Renal cortex interstitium (tissue), 11 donors: Measurements from ENCODE around the gene APBB2. TPM values are rescaled to one million over a fixed set of nuclear protein-coding genes. Genes with fewer than 3 reads are reported as not detected.

Experiments used
- DNase-seq, 11 donors: peaks; one replicate each; pipeline ENCODE4 v3.0.0-alpha.2; 2013; ENCODE audit warnings: low read depth in 9 of 11, low spot score in 4 of 11; ENCODE audit errors: extremely low read depth in 1 of 11
- polyA plus RNA-seq, 3 donors: library from polyadenylated mRNA; unstranded; fragments of 120-200 nt; gene quantifications; one replicate each; pipeline ENCODE4 v1.2.1, GENCODE V29; 2013; ENCODE audit not compliant: insufficient read length in 3 of 3

The APBB2 gene
- polyA plus RNA-seq, 3 donors = 53.1 to 59.3 (median 55.8) TPM

DNA sequence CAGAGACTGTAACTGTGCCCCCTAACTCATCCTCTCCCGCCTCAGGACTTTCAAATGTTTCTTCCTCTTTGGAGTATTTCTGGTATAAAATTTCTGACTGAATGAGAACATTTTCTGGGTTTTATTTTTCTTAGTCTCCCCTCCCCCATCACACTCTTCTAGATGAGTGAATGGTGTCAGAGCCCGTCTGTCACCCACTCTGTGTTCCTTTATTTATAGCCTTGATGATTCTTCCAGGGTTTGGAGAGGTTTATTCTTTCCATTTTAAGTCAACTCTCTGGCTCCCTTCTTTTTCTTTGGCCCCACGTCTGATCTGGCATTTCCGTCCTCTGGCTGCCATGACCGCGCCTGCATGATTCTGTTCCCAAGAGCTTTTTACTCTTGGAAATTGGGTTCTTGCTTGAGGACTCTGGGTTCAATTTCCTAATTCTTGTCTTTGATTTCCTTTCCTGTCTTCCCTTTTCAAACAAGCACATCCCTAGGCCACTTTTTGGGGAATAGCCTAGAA lies 335.7 kb downstream of the APBB2 start:
- no peak for DNase-seq

DNA sequence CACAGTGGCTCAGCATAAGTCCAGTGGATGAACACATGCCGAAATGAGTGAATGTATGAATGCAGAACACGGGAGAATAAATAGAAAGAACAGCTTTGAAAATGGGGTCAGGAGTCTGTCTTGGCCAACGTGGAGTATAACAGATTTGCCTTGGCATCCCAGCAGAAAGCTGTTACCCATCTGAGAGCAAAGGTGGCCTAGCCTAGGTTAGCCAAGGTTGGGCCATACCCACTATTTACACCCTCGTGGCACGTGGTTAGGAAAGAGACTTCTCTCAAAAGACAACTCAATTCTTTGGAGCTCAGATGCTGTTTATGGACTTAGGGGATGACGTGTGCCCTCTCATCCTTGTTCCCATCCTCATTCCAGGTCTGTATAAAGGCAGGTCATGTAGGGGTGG lies 337.3 kb downstream of the APBB2 start:
- no peak for DNase-seq

DNA sequence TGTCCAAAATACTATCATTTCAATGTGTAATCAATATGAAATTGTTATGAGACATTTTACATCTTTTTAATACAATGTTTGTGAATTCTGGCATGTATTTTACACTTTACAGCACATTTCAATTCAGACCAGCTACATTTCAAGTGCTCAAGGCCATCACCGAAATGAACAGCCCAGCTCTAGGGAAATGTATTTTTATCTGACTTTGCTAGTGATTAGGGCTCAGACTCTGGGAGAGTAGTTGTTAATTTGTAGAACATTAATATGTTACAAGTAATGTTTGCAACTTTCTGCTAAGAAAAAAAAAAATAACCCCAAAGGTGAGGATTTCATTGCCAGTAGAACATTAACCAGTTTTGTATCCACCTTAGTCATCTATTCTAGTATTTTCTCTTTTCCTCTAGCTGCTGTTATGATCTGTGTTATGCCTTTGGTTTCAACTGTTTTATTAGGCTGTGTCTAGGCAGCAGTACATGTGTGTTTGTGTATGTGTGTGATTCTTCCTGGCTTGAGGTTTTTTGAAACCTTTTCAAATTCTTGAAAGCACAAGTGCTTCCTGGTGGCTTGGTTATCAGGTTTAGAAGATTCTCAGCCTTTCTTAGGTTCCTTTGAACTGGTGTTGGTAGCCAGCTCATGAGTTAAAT lies 338.7 kb downstream of the APBB2 start:
- no peak for DNase-seq

DNA sequence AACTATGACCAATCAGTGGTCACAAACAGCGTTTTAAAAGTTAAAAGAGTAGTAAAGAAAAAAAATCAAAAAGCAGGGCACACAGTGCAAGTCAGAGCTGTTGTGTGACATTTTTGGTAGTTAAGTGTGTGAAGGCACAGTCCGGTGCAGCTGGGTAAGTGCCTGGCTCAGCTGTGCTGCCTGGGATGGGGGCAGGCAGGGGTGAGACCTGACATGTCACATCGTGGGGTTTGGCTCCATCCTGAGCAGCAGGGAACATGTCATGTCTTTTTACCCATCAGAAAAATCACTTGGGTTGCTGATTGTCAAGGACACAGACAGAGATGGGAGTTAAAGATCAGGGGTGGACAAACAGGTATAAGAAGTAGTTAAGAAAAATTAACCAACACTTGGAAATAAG lies 339.4 kb downstream of the APBB2 start:
- DNase-seq = no peak

DNA sequence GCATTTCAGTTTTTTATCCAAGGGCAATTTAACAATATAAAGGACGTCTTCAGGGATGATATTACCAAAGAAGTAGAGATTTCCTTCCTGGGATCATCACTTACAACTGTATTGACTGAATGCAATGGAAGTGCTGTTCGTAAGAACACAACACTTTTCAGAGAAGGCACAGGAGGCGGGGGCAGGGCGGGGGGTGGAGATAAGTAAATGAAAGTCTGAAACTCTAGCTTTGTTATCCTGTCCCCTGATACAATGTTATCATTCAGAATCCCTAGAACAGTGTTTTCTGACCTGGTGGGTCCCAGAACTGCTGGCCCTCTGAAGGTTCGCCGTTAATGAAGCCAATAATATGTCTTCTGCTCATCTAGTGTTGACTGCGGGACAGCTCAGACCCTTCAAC lies 340.0 kb downstream of the APBB2 start:
- DNase-seq = no peak

DNA sequence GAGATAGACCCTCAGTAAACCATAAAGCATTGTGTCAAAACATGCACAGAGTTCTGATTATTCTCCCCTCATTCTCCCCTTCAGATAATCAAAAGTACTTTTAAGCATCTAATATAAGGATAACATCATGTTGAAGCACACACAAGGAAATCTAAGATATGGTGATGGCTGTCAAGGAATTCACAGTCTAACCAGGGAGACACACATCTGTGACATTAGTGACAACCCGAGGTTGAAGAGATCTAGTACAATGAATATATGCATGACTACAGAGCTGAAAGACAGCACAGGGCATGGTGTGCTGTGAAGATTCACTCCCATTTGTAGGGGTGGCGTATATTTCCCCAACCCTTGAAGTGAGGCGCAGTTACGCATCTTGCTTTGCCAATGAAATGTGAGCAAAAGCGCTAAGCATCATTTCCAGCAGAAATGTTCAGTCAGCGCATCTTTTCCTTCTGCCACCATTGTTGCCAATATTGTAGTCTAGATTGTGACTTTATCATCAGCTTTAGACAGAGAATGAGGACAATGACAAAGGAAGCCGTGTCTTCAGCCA lies 342.6 kb downstream of the APBB2 start:
- DNase-seq = no peak

DNA sequence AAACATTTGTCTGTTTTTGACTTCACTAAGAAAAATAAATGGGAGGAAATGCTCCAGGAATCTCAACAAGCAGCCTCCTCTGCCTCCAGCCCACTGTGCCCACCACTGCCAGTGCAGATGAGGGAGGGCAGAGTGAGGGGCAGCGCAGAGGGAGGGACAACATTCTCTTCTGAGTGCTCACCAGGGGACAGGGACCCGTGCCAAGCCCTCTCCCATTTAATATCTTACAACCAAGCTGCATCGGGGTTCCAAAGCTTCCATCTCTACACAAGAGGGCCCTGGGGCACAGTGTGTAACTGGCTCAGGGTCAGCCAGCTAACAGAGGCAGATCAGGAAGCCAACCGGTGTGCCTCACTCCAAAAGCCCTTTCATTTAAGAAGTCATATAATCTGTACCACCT lies 344.2 kb downstream of the APBB2 start:
- no peak for DNase-seq

DNA sequence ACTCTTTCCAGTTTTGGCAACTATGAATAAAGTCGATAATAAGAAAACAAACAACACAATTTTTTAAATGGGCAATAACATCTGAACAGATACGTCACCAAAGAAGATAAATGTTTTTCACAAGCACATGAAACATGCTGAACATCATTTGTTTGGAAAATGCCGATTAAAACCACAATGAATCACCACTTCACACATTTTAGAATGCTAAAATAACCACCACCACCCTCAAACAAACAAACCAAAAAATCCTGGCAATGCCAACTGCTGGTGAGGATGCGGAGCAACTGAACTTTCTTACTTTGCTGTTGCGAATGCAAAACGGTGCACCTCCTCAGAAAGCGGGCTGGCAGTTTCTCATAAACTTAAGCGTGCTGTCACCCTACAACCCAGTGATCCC lies 348.6 kb downstream of the APBB2 start:
- no peak for DNase-seq

DNA sequence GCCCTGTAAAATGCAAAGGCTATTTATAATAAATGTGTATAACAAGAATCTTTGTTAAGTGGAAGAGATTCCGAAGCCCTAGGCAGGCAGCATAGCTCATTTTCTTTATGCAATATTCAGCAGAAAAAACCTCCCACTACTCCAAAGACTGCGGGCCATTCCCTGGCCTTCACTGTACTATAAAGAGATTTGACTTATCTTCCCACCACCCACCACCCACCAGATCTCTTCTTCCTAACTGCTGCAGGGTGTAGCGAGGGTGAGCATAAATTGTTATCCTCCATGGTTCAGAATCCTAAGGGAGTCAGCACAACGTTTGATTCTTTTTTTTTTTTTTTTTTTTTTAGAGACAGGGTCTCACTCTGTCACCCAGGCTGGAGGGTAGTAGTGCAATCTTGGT lies 349.8 kb downstream of the APBB2 start:
- DNase-seq = no peak

DNA sequence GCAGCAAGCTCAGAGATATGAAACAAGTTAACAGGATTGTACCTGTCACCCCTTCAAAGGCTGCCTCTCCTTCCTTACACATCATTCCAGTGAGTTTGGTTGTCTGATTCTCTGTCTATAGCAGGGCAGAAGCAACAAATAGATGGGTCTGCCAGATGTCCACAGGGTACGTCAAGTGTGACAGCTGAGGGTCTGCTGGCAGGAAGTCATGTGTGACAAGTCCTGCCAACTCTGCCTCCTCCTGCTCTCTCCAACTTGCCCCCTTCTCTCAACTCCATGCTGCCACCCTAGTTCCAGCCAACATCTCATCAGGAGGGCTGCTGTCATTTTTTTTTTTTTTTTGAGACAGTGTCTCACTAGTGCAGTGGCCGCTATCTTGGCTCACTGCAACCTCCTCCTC lies 355.4 kb downstream of the APBB2 start:
- DNase-seq = no peak

DNA sequence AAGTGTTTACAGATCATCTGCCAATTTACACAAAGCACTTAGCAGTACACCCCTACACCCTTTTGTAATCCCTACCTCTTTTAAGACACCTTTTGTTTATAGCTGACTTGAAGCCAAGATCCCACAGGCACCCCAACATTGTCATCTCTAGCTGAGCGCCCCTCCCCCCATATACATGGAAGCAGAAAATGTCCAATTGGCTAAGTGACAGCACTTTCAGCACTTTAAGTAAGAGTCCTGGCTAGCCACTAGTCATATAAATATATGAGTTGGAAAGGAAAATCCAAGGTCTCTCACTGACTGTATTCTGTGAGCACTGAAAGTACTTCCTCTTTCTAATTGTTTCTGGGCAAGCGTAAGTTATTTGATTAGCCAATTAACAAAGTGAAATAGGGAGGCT lies 356.4 kb downstream of the APBB2 start:
- no peak for DNase-seq

DNA sequence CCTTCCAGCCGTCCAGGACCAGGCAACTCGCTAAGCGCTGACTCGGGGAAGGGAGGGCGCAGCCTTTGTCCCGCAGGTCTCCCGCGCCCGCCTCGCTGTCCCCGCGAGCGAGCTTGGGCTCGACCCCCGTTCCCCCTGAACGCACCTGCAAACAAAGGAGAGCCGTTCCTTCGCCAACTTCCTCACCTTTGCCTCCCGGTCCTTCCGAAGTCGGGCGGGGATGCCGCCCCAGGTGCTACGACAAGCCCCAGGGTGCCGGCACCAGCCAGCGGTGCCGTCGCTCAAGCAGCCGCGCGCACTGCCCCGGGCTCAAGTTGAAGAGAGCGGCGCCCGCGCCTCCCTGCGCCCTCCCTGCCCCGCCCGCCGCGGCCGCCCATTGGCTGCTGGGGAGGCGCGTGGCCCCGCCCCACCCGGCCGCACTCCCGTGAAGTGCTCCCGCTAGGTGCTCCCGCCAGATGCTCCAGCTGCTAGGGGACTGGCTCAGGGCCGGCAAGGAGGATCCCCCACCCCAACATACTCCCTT lies 357.4 kb downstream of the APBB2 start:
- peak in 10 of 11 donors; percentile 38 to 77 (median 68) for DNase-seq

DNA sequence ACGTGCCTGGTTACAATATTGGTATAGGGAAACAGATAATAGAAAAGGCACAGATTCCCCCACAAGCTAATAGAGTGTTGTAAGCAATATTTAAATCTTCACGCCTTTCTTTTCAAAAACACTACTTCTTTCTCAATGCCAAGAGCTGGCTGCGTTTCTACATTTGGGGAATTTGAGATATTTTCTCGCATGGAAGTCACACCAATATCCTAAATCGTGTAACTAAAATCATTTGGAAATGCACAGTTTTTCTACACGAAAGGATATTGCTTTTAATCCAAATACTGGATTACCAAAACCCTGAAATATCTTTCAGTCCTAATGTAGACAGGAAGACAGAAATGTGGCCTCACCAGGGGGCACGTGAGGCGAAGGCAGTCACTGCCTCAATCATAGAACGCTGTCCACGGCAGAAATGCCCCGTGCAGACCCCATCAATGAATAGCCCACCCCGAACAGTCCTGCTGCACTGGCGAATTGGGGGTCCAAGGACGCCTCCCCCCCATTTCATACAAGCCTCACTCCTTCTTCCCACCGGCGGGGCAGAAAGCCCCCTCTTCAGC lies 358.0 kb downstream of the APBB2 start:
- DNase-seq = no peak

DNA sequence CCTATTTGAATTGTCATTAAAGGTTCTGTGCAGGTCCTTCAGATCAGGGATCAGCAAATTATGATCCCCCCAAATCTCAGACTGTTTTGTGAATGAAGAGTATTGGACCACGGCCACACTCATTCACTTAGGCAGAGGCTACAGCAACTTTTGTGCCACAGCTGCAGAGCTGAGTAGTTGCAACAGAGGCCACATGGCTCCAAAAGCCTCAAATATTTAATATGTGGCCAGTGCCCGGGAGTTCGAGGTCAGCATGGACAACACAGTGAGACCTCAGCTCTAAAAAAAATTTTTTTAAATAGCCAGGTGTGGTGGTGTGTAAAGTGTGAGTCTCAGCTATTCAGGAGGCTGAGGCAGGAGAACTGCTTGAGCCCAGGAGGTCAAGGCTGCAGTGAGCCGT lies 363.8 kb downstream of the APBB2 start:
- DNase-seq = no peak

DNA sequence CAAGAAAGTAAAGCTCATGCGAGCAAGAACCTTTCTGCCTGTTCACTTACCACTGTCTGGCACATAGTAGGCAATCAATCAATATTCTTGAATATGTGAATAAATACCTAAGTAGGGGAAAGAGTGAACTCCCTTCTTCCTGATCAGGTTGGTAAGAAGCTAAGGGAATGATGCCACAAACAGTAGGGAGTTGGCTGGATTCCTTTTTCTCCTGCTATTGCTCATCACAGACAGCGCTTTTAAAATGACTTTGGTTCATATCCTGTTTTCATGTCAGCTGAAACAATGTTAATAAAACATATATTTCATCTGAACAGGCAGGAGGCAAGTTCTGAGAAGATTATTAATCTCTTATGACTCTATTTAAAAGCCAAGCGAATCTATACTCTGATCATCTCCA lies 365.4 kb downstream of the APBB2 start:
- no peak for DNase-seq

DNA sequence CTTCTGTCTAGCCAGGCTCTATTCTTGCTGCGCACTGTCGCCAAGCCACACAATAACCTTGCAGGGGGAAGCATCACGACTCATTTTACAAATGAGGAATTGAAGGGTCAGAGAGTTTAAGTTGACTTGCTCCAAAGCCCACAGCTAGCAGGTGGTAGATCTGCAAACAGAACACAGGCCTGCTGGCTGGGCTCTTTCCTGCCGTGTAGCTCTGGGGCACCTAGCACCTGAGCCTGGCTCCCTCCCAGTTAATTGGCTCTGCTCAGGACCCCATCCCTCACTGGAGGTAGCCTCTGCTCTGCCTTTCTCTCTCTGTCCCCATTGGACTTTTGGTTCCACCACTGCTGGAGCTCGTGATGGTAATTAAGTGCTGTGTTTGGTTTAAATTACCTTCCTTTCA lies 366.1 kb downstream of the APBB2 start:
- no peak for DNase-seq

DNA sequence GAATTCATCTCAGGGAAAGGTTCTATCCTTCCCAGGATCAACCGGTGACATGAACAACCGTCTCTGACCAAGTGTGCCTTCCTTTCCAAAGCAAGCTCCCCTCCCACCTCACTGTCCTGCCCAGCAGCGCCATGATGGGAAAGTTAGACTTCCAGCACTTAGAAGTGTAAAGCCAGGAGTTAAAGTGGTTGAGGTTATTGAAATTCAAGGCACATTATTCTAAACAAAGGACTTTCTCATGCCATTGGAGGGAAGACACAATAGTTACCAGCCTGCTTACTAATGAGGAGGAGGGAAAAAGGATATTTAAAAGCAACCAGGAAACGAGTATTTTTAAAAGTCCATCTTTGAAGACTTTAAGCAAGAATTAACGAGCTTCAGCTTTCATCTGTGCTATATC lies 367.8 kb downstream of the APBB2 start:
- no peak for DNase-seq

DNA sequence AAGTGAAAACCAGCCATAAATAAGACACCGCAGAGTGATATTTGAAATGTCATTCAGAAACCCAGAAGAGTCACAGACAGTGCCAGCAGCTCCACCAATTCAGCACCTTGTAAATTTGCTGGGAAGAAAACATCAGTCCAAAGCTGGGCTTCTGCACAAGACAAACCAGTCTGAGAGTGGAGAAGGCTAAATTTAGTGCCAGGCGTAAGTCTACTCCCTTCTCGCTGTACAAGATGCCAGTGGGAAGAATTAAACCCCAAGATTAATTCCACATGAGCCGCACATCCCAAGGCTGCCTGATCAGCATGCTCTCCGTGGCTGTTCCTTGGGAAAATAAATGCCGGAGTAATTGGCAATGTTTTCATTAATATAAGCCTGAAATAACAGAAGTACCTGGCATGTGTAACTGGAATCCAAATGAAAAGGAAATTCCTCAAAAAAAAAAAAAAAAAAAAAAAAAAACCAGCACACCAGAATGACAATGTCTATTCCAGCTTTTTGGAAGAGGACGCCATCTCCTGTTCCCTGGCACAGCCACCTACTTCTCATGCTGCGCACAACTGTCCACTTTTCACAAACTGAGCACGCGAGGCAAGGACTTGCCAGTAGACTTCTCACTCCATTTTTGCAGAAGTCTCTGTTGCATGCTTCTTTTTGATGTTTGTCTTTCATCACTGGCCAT lies 369.0 kb downstream of the APBB2 start:
- no peak for DNase-seq

DNA sequence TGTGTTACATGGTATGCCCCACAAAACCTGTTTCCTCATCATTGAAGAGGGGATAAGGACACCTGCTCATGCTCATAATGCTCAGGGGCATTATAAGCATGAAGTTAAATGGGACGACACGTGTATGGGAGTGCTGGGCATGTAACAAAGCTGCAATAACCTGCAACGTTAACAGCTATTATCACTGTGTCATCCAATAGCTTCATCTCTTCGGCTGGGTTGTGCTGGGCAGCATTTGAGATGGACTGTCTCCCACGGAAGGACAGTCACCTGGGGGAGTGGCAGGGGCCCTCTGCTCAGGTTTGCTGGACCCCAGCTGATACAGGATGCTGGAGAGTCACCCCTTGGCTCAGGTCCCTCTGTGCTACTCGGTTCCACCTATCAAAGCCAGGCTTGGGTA lies 370.1 kb downstream of the APBB2 start:
- DNase-seq = no peak

DNA sequence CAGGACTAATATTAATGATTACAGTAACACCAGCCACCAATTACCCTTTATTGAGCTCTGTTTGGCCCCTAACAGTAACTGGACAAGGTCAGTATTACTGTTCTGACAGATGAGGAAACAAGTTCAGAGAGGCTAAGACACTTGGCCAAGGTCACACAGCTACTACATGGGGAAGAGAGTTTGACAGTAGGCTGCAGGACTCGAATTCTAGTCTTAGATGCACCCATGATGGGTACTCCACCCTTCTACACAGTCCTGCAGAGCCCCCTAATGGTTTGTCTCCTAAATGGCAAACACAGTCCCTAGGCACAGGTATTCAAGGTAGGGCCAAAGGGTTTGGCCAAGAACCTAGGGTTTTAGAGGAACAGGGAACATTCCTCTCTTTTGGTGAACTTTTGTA lies 370.6 kb downstream of the APBB2 start:
- no peak for DNase-seq
